ENCODE measurements around the gene PPP6R3.

The PPP6R3 gene, protein sequence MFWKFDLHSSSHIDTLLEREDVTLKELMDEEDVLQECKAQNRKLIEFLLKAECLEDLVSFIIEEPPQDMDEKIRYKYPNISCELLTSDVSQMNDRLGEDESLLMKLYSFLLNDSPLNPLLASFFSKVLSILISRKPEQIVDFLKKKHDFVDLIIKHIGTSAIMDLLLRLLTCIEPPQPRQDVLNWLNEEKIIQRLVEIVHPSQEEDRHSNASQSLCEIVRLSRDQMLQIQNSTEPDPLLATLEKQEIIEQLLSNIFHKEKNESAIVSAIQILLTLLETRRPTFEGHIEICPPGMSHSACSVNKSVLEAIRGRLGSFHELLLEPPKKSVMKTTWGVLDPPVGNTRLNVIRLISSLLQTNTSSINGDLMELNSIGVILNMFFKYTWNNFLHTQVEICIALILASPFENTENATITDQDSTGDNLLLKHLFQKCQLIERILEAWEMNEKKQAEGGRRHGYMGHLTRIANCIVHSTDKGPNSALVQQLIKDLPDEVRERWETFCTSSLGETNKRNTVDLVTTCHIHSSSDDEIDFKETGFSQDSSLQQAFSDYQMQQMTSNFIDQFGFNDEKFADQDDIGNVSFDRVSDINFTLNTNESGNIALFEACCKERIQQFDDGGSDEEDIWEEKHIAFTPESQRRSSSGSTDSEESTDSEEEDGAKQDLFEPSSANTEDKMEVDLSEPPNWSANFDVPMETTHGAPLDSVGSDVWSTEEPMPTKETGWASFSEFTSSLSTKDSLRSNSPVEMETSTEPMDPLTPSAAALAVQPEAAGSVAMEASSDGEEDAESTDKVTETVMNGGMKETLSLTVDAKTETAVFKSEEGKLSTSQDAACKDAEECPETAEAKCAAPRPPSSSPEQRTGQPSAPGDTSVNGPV

DNA sequence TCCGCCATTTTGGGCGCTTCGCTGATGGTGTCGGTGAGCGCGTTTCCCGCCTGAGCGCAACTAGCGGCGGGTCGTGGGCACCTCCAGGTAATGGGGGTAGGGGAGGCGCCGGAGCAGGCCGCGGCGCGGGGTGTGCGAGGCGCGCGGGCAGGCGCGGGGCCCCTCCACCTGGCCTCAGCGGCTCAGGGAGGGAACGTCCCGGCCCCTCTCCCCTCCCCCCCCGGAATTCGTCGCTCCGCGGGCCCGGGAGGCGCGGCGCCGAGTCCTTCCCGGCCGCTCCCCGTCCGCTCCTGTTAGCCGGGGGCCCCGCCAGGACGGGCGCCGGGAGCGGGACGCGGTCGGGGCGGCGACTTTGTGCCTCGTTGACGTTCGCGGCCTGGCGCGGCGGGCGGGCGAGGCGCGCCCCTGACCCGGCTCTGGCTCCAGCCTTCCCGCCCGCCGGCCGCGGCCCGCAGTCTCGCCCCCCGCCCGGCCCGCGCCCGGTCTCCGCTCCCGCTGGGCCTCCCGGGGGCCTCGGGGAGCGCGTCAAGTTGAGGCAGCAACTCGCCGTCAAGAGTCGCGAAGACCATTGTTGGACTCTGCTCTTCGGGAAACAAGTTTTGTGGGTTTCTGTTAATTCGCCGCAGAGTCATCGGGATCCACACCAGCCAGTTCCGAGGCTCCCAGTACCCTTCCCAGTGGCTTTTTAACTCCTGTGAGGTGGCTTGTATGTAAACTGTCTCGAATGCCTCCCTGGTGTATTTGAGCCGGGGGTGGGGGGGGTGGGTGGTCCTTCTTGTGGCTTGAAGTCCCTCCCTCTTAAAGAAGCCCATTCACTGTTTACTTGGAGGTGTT is at the start of gene PPP6R3:
TSS of gene PPP6R3 (plus strand) at position 12 of the 834 bp plus-strand sequence. CDS start 76,913 bp downstream, outside the sequence.
- peaks cover 49% of the 10 kb centered on the region for H3K4me1 Mint-ChIP-seq (ENCODE audit: low read depth)
- intact Hi-C loops (cut with micrococcal nuclease) = no loop called here
- peak within 1 kb of the TSS; percentile 88 for H3K4me3 Mint-ChIP-seq
- no peaks in the 10 kb centered on the region for H3K9me3 Mint-ChIP-seq
- peaks cover 18% of the 10 kb centered on the region for H3K36me3 Mint-ChIP-seq (ENCODE audit: low read depth)
- H3K27me3 Mint-ChIP-seq = peaks cover 2% of the 10 kb centered on the region
- peak within 1 kb of the TSS; percentile 93 for H3K27ac Mint-ChIP-seq

DNA sequence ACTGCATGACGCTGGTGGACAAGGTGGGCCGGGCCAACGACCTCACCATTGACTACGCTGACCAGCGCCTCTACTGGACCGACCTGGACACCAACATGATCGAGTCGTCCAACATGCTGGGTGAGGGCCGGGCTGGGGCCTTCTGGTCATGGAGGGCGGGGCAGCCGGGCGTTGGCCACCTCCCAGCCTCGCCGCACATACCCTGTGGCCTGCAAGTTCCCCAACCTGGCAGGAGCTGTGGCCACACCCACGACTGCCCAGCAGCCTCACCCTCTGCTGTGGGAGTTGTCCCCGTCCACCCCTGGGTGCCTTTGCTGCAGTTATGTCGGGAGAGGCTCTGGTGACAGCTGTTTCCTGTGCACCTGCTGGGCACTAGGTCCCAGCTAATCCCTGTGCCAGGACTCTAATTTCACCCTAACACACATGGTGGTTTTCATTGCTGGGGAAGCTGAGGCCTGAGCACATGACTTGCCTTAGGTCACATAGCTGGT is 49.0 kb upstream of the PPP6R3 start:
- Mint-ChIP-seq H3K4me3 (no peak overlapping the region), H3K27ac (no peak overlapping the region), H3K27me3 (no peaks in the 10 kb centered on the region), H3K4me1 (ENCODE audit: low read depth) (peaks cover 6% of the 10 kb centered on the region), H3K36me3 (ENCODE audit: low read depth) (no peaks in the 10 kb centered on the region), H3K9me3 (no peaks in the 10 kb centered on the region)
- intact Hi-C loops (cut with micrococcal nuclease) = no loop called here

DNA sequence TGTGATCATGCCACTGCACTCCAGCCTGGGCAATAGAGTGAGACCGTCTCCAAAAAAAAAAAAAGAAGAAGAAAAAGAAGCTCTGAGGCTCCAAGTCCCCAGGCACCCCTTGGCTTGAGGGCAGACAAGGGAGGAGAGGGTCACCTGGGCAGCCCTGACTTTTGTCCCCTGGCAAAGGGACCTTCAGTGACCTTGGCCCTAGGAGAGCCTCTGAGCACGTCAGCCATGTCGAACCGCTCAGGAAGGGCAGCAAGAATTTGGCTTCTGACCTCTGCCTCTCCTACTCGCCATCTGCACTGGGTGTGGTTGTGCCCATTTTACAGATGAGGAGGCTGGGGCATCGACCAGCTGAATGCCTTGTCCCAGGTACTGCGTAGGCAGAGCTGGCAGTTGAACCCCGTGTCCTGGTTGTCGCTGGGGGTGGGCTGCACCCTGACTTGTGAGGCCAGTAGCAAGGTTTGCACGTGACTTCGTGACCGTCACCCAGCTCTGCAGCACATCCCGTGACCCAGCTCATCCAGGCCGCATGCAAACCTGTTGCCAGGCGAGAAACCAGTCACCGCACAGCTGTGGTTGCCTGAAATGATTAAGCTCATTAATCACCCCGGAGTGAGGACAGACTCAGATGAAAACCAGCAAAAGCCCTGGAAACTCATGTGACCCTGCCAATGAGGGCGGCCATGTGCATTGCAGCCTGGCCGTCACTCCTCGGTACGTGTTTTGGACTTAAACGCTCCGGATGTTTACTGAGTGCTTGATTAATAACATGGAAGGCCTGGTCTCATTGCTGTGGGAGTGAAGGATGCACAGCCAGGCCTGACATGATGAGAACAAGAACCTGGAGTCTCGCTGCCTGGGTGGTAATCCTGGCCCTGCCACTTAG is 47.7 kb upstream of the PPP6R3 start:
- Mint-ChIP-seq H3K27me3 (no peaks in the 10 kb centered on the region), H3K27ac (no peak overlapping the region), H3K4me3 (no peak overlapping the region), H3K4me1 (ENCODE audit: low read depth) (peaks cover 6% of the 10 kb centered on the region), H3K9me3 (no peaks in the 10 kb centered on the region), H3K36me3 (ENCODE audit: low read depth) (no peaks in the 10 kb centered on the region)
- intact Hi-C loops (cut with micrococcal nuclease) = no loop called here

DNA sequence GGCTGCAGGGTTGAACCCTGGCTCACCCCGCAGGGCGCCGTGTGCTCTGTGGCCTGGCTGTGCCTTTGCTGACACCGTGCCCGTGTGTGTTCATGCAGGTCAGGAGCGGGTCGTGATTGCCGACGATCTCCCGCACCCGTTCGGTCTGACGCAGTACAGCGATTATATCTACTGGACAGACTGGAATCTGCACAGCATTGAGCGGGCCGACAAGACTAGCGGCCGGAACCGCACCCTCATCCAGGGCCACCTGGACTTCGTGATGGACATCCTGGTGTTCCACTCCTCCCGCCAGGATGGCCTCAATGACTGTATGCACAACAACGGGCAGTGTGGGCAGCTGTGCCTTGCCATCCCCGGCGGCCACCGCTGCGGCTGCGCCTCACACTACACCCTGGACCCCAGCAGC is 47.0 kb upstream of the PPP6R3 start:
- Mint-ChIP-seq H3K36me3 (ENCODE audit: low read depth) (no peaks in the 10 kb centered on the region), H3K9me3 (no peaks in the 10 kb centered on the region), H3K27me3 (no peaks in the 10 kb centered on the region), H3K4me1 (ENCODE audit: low read depth) (peaks cover 6% of the 10 kb centered on the region), H3K27ac (no peak overlapping the region), H3K4me3 (no peak overlapping the region)
- intact Hi-C loops (cut with micrococcal nuclease) = no loop called here

DNA sequence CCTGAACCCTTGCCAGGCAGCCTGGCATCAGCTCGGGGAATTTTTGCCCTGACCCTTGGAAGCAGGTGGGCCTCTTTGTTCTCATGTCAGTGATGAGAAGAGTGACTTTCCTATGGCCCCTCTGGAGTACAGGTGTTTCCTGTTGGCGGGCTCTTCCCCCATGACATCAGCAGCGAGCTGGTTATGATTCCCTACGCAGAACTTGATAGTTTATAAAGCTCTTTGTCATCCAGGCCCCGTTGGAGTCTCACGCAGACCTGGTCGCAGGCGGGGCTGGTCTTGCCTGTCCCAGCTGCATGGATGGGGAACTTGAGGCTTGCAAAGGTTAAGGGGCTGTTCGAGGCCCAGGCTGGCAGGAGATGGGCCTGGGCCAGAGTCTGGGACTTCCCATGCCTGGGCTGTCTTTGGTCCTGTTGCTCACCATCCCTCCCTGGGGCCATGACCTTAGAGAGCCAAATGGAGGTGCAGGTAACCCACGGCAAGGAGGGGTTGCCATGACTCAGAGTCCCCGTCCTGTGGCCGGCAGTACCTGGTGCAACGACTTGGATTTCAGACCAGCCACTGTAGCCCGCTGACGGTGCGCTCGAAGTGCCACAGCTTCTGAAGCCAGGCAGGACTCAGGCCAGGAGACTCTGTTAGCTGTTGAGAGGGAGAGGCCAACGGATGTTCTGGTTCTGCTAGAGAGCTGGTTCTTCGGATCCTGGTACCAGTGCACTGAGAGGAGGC is 45.9 kb upstream of the PPP6R3 start:
- H3K36me3 Mint-ChIP-seq (ENCODE audit: low read depth) = no peaks in the 10 kb centered on the region
- H3K27ac Mint-ChIP-seq = no peak overlapping the region
- peaks cover 6% of the 10 kb centered on the region for H3K4me1 Mint-ChIP-seq (ENCODE audit: low read depth)
- H3K27me3 Mint-ChIP-seq = no peaks in the 10 kb centered on the region
- H3K9me3 Mint-ChIP-seq = no peaks in the 10 kb centered on the region
- H3K4me3 Mint-ChIP-seq = no peak overlapping the region
- intact Hi-C loops (cut with micrococcal nuclease) = no loop called here

DNA sequence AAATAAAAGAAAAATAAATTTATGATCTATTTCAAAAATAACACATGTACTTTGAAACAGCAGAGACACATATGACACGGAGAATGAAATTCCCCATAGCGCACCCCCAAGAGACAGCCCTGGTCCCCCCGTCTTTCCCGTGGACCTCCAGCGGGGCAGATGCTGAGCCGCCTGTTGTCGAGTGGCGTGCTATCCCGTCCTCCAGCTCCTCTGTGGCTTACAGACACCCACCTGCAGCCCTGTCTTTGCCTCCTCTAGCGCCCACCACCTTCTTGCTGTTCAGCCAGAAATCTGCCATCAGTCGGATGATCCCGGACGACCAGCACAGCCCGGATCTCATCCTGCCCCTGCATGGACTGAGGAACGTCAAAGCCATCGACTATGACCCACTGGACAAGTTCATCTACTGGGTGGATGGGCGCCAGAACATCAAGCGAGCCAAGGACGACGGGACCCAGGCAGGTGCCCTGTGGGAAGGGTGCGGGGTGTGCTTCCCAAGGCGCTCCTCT is 44.4 kb upstream of the PPP6R3 start:
- intact Hi-C loops (cut with micrococcal nuclease) = no loop called here
- no peak overlapping the region for H3K27ac Mint-ChIP-seq
- no peaks in the 10 kb centered on the region for H3K9me3 Mint-ChIP-seq
- no peaks in the 10 kb centered on the region for H3K36me3 Mint-ChIP-seq (ENCODE audit: low read depth)
- no peaks in the 10 kb centered on the region for H3K27me3 Mint-ChIP-seq
- peaks cover 6% of the 10 kb centered on the region for H3K4me1 Mint-ChIP-seq (ENCODE audit: low read depth)
- no peak overlapping the region for H3K4me3 Mint-ChIP-seq

DNA sequence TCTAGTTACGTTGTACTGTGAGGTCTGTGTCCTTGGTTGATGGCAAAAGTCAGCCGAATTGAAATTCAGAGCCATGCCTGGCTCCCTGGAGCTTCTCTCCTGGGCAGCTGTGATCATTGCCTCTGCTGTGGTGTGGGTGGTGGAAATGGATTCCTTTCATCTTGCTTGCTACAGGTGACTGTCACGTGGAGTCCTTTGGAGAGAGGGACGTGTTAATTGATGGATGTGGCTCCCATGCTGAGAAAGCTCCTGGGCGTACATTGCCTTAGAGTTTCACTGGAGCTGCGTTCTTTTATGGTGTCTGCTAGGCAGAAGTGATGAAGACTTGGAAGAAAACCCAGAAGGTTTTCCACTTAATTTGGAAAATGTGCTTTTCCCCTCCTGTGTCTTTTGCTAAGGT is 41.9 kb upstream of the PPP6R3 start:
- Mint-ChIP-seq H3K36me3 (ENCODE audit: low read depth) (no peaks in the 10 kb centered on the region), H3K27ac (no peak overlapping the region), H3K4me1 (ENCODE audit: low read depth) (no peaks in the 10 kb centered on the region), H3K9me3 (no peaks in the 10 kb centered on the region), H3K27me3 (no peaks in the 10 kb centered on the region), H3K4me3 (no peak overlapping the region)
- intact Hi-C loops (cut with micrococcal nuclease) = no loop called here

DNA sequence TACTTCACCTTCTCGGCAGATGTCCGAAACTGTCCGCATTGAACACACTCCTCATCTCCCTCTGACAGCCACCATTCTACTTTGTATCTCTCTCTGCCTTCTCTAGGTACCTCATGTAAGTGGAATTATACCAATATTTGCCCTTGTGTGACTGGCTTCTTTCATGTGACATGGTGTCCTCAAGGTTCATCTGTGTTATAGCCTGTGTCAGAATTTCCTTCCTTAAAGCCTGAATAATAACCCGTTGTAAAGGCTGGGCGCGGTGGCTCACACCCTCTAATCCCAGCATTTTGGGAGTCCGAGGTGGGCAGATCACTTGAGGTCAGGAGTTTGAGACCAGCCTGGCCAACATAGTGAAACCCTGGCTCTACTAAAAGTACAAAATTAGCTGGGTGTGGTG is 40.4 kb upstream of the PPP6R3 start:
- H3K27me3 Mint-ChIP-seq = no peaks in the 10 kb centered on the region
- intact Hi-C loops (cut with micrococcal nuclease) = no loop called here
- no peak overlapping the region for H3K4me3 Mint-ChIP-seq
- no peaks in the 10 kb centered on the region for H3K9me3 Mint-ChIP-seq
- no peak overlapping the region for H3K27ac Mint-ChIP-seq
- no peaks in the 10 kb centered on the region for H3K36me3 Mint-ChIP-seq (ENCODE audit: low read depth)
- H3K4me1 Mint-ChIP-seq (ENCODE audit: low read depth) = no peaks in the 10 kb centered on the region

DNA sequence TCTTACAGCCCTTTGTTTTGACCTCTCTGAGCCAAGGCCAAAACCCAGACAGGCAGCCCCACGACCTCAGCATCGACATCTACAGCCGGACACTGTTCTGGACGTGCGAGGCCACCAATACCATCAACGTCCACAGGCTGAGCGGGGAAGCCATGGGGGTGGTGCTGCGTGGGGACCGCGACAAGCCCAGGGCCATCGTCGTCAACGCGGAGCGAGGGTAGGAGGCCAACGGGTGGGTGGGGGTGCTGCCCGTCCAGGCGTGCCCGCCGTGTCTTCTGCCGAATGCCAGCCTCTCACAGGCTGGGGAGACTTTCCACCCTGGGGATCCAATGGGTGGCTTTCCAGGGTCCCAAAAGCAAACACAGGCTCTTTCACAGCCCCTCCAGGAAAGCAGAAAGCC is 37.1 kb upstream of the PPP6R3 start:
- Mint-ChIP-seq H3K4me3 (no peak overlapping the region), H3K4me1 (ENCODE audit: low read depth) (no peaks in the 10 kb centered on the region), H3K27ac (no peak overlapping the region), H3K36me3 (ENCODE audit: low read depth) (no peaks in the 10 kb centered on the region), H3K9me3 (peaks cover 5% of the 10 kb centered on the region), H3K27me3 (no peaks in the 10 kb centered on the region)
- intact Hi-C loops (cut with micrococcal nuclease) = no loop called here

DNA sequence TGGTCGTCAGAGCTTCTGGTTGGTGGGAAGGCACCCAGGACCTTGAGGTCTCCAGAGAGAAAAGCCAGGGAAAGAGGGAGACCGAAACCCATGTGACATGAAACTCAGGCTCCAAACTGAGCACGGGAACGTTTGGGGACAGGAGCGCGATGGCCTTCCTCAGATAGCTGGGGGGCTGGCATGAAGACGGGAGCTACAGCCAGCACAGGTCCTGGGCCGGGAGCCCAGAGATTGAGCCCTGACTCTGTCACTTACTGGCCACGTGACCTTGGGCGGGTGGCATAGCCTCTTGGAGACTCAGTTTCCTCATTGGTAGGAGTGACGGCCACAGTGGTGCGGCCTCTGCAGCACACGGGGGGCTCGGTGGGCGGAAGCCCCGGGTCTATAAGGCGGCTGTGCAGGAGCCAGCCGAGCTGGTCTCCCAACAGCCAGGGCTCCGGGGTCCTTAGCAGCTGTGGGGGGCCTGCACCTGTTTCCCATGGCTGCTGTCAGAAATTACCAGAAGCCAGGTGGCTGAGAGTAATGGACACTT is 36.4 kb upstream of the PPP6R3 start:
- intact Hi-C loops (cut with micrococcal nuclease) = no loop called here
- Mint-ChIP-seq H3K4me1 (ENCODE audit: low read depth) (no peaks in the 10 kb centered on the region), H3K27me3 (no peaks in the 10 kb centered on the region), H3K9me3 (peaks cover 12% of the 10 kb centered on the region), H3K4me3 (no peak overlapping the region), H3K27ac (no peak overlapping the region), H3K36me3 (ENCODE audit: low read depth) (no peaks in the 10 kb centered on the region)

DNA sequence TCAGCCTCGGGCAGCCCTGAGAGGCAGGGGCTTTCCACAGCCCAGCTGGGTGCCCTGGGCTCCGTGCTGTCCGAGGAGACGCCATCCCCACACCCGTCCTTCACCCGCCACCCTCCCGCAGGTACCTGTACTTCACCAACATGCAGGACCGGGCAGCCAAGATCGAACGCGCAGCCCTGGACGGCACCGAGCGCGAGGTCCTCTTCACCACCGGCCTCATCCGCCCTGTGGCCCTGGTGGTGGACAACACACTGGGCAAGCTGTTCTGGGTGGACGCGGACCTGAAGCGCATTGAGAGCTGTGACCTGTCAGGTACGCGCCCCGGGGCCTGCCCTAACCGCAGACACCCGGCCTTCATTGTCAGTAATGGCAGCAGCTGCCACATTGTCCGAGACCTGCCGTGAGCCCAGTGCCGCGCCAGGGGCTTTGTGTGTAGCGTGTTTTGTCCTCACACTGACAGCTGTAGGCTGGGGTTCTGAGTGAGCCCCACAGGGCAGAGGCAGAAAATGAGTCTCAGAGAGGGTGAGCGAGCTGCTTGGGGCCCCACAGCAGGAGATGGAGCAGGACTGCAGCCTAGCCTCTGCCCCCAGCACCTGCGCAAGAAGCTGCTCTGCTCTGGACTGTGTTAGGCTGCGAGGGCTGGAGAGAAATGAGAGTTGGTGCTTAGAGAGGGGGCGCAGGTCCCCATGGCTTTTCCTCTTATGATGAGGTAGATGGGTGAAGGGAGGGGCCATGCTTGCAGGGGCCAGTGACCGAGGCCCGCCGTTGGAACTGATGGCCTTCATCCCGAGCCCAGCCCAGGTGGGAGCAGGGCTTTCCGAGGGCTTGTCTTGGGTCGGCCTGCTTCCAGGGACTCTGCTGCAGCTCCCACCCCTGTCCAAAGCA is 35.3 kb upstream of the PPP6R3 start:
- intact Hi-C loops (cut with micrococcal nuclease) = no loop called here
- Mint-ChIP-seq H3K9me3 (peaks cover 22% of the 10 kb centered on the region), H3K27me3 (no peaks in the 10 kb centered on the region), H3K4me3 (no peak overlapping the region), H3K36me3 (ENCODE audit: low read depth) (peaks cover 6% of the 10 kb centered on the region), H3K27ac (no peak overlapping the region), H3K4me1 (ENCODE audit: low read depth) (no peaks in the 10 kb centered on the region)

All from dendritic cell treated with granulocyte-macrophage colony-stimulating factor and Interleukin-4, amounts not matched to agents 40 ng/mL and 50 ng/mL, for 4 days (primary cell).